ENCODE measurements around the gene CYBC1. TPM values are rescaled to one million over a fixed set of nuclear protein-coding genes. Genes with fewer than 3 reads are reported as not detected.

The CYBC1 gene
- total and polyA plus RNA-seq, 11 donors, result 17.3 to 82.1 (median 25.4) TPM

- WGBS, 4 donors, result 93 to 97% (median 95%) methylated on average over 3 of the region's 3 CpGs
- DNase-seq (no peak), ATAC-seq (no peak)
- H3K4me1 ChIP-seq, result peaks cover 4 to 50% (median 28%) of the 10 kb centered on the region in 12 donors
- peaks cover 0 to 7% (median 0%) of the 10 kb centered on the region in 9 donors for H3K36me3 ChIP-seq
- intact Hi-C loops (cut with DNase I), result loop anchor here in 1 of 10 donors (5.0 kb wide), 1 partner anchor 35 kb away; the partner anchor contains the start of genes HEXD and OGFOD3
- TF ChIP-seq CTCF (IDR thresholded peaks at IDR 0.05) (no peak), POLR2A (IDR thresholded peaks at IDR 0.05) (no peak)
- H3K27ac ChIP-seq, result peak overlapping the region in 4 of 12 donors; percentile 93 to 95 (median 95)
- no peaks in the 10 kb centered on the region for H3K27me3 ChIP-seq
- H3K4me3 ChIP-seq, result no peak overlapping the region
- H3K9me3 ChIP-seq, result no peaks in the 10 kb centered on the region
These were observed 1.6 kb upstream of the CYBC1 start for GRCh38 chr17:82452162-82452561.

- Histone ChIP-seq H3K4me1 (peaks cover 0 to 48% (median 27%) of the 10 kb centered on the region in 12 donors), H3K36me3 (peaks cover 0 to 27% (median 0%) of the 10 kb centered on the region in 9 donors), H3K9me3 (no peaks in the 10 kb centered on the region), H3K4me3 (peak overlapping the region; percentile 60 to 100 (median 95)), H3K27me3 (no peaks in the 10 kb centered on the region), H3K27ac (peak overlapping the region; percentile 54 to 97 (median 94))
- 59 to 68% (median 65%) methylated on average over 18 of the region's 18 CpGs for WGBS, 4 donors
- TF ChIP-seq CTCF (IDR thresholded peaks at IDR 0.05) (no peak), POLR2A (IDR thresholded peaks at IDR 0.05) (no peak)
- DNase-seq, result no peak
- intact Hi-C loops (cut with DNase I), result loop anchor here in 4 of 10 donors (1.0 to 5.0 kb wide), 3 partner anchors 8 to 33 kb away; partner anchors contain the start of genes HEXD (in 3 of the 4), OGFOD3 (in 3 of the 4) and NARF (in 1 of the 4)
- ATAC-seq, result no peak
These were observed 632 bp downstream of the CYBC1 start for GRCh38 chr17:82449883-82450356.

GRCh38 chr17:82449131-82449882 is 1.2 kb downstream of the CYBC1 start:
- intact Hi-C loops (cut with DNase I), result loop anchor here in 1 of 10 donors (2.0 kb wide), 1 partner anchor 31 kb away; the partner anchor contains the start of genes HEXD and OGFOD3
- Histone ChIP-seq H3K27me3 (no peaks in the 10 kb centered on the region), H3K4me1 (peaks cover 0 to 50% (median 27%) of the 10 kb centered on the region in 12 donors), H3K27ac (peak overlapping the region; percentile 54 to 97 (median 94)), H3K4me3 (peak overlapping the region; percentile 8 to 100 (median 95)), H3K9me3 (no peaks in the 10 kb centered on the region), H3K36me3 (peaks cover 0 to 33% (median 3%) of the 10 kb centered on the region in 9 donors)
- ATAC-seq (peak in 3 of 4 donors; percentile 3 to 62 (median 15)), DNase-seq (peak in 3 of 5 donors; percentile 50 to 71 (median 57))
- WGBS, 4 donors, result 59 to 74% (median 67%) methylated on average over 27 to 30 of the region's 30 CpGs
- TF ChIP-seq POLR2A (IDR thresholded peaks at IDR 0.05) (no peak), CTCF (IDR thresholded peaks at IDR 0.05) (no peak)

- intact Hi-C loops (cut with DNase I), result loop anchor here in 1 of 10 donors (2.0 kb wide), 1 partner anchor 29 kb away; the partner anchor contains the start of genes HEXD and OGFOD3
- H3K4me3 ChIP-seq, result no peak overlapping the region
- H3K9me3 ChIP-seq, result no peaks in the 10 kb centered on the region
- peaks cover 0 to 50% (median 27%) of the 10 kb centered on the region in 12 donors for H3K4me1 ChIP-seq
- 95 to 98% (median 96%) methylated on average over 11 of the region's 11 CpGs for WGBS, 4 donors
- ATAC-seq, result no peak
- DNase-seq, result no peak
- no peaks in the 10 kb centered on the region for H3K27me3 ChIP-seq
- peaks cover 0 to 46% (median 8%) of the 10 kb centered on the region in 9 donors for H3K36me3 ChIP-seq
- no peak for TF ChIP-seq POLR2A (IDR thresholded peaks at IDR 0.05)
- H3K27ac ChIP-seq, result no peak overlapping the region
These were observed 2.7 kb downstream of the CYBC1 start for GRCh38 chr17:82447876-82448275.

Measured in heart left ventricle (tissue), 16 donors.